Fibroblast of skin of scalp (primary cell): ENCODE data around the gene GPR132.
"Not testable (repeated sequence)": the region's sequence is repeated elsewhere in the genome, so short reads cannot be mapped to it uniquely, and the experiment has no call there.

Experiments
- DNase-seq: peaks from one replicate; pipeline ENCODE4 v3.0.0-alpha.2; 2013

Gene GPR132

GRCh38 chr14:105091054-105091516 lies 25.9 kb upstream of the GPR132 start:
- no peak for DNase-seq

- DNase-seq, result peak; percentile 75
These were observed 25.3 kb upstream of the GPR132 start for GRCh38 chr14:105090493-105091053.

GRCh38 chr14:105089746-105090492 lies 24.7 kb upstream of the GPR132 start:
- DNase-seq, result no peak

GRCh38 chr14:105088812-105089745 lies 23.8 kb upstream of the GPR132 start:
- DNase-seq, result no peak

- peak; percentile 63 for DNase-seq
These were observed 23.0 kb upstream of the GPR132 start for GRCh38 chr14:105087963-105088811.

- peak; percentile 57 for DNase-seq
These were observed 22.2 kb upstream of the GPR132 start for GRCh38 chr14:105087308-105087962.

GRCh38 chr14:105086833-105087307 lies 21.6 kb upstream of the GPR132 start:
- DNase-seq, result peak; percentile 80

- DNase-seq, result no peak
These were observed 20.5 kb upstream of the GPR132 start for GRCh38 chr14:105085766-105086165.

GRCh38 chr14:105084741-105085571 lies 19.7 kb upstream of the GPR132 start:
- no peak for DNase-seq

GRCh38 chr14:105083926-105084685 lies 18.9 kb upstream of the GPR132 start:
- DNase-seq, result no peak

GRCh38 chr14:105082703-105083102 lies 17.5 kb upstream of the GPR132 start:
- DNase-seq, result no peak

- DNase-seq, result not testable (repeated sequence)
These were observed 16.2 kb upstream of the GPR132 start for GRCh38 chr14:105081473-105081872.

GRCh38 chr14:105080161-105080560 lies 14.9 kb upstream of the GPR132 start:
- no peak for DNase-seq

GRCh38 chr14:105078294-105078693 lies 13.1 kb upstream of the GPR132 start:
- no peak for DNase-seq

- DNase-seq, result no peak
These were observed 12.4 kb upstream of the GPR132 start for GRCh38 chr14:105077649-105077995.

- no peak for DNase-seq
These were observed 11.8 kb upstream of the GPR132 start for GRCh38 chr14:105076805-105077648.

- no peak for DNase-seq
These were observed 11.1 kb upstream of the GPR132 start for GRCh38 chr14:105076296-105076804.
